ENCODE data around the gene CNNM1. TPM values are rescaled to one million over a fixed set of nuclear protein-coding genes. Genes with fewer than 3 reads are reported as not detected.

CNNM1 gene
- total and polyA plus RNA-seq, 12 donors: 0.01 to 0.24 (median 0.10) TPM; not detected in 4

- Histone ChIP-seq H3K27ac (peak overlapping the region in 1 of 10 donors; percentile 5), H3K27me3 (no peaks in the 10 kb centered on the region), H3K9me3 (no peaks in the 10 kb centered on the region), H3K36me3 (peaks cover 0 to 39% (median 4%) of the 10 kb centered on the region in 9 donors), H3K4me1 (peaks cover 4 to 84% (median 28%) of the 10 kb centered on the region in 9 donors), H3K4me3 (no peak overlapping the region)
- intact Hi-C loops (cut with DNase I): no loop called here
- DNase-seq (no peak), ATAC-seq (no peak)
- TF ChIP-seq CTCF (IDR thresholded peaks at IDR 0.05): no peak
- WGBS, 2 donors: 95 to 100% methylated on average over 1 of the region's 1 CpG
Observed at GRCh38 chr10:99425204-99425603, 96.0 kb downstream of the CNNM1 start.

- Histone ChIP-seq H3K27ac (no peak overlapping the region), H3K27me3 (no peaks in the 10 kb centered on the region), H3K4me1 (peaks cover 0 to 74% (median 22%) of the 10 kb centered on the region in 9 donors), H3K36me3 (peaks cover 0 to 28% (median 0%) of the 10 kb centered on the region in 9 donors), H3K9me3 (no peaks in the 10 kb centered on the region), H3K4me3 (no peak overlapping the region)
- WGBS, 2 donors: 45 to 57% methylated on average over 3 of the region's 3 CpGs
- no peak for TF ChIP-seq CTCF (IDR thresholded peaks at IDR 0.05)
- intact Hi-C loops (cut with DNase I): no loop called here
- DNase-seq (no peak), ATAC-seq (no peak)
Observed at GRCh38 chr10:99426689-99427088, 97.5 kb downstream of the CNNM1 start.

DNA sequence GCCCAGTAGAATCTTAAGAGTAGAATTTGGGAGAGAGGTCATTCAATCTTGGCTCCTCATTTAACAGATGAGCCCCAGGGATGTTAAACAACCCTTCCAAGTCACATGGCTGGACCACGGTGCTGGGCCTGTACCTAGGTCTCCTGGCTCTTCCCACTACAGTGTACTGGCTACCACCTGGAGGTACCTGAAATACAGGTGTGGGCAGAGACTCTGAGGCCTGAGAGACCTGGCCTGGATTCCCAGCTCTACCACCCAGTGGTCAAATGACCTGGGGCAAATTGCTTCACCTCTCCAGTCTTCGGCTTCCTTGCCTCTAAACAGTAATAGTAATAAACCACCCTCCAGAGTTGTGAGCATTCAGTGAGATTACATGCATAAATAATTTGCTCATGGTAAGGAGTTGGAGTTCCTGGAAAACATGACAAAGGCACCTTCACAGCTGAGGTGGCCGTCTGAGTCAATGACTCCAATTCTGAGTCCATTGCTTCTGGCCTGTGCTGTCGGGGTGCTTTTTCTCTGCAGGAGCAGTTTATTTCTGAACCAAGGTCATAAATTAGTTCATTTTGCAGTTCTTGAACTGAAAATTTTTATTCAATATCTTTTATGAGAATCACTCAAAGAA, 98.5 kb downstream of the CNNM1 start:
- Histone ChIP-seq H3K4me1 (peaks cover 0 to 77% (median 30%) of the 10 kb centered on the region in 9 donors), H3K4me3 (peak overlapping the region in 6 of 10 donors; percentile 4 to 96 (median 82)), H3K27ac (peak overlapping the region in 2 of 10 donors; percentile 5 to 16), H3K9me3 (no peaks in the 10 kb centered on the region), H3K36me3 (peaks cover 0 to 28% (median 0%) of the 10 kb centered on the region in 9 donors), H3K27me3 (no peaks in the 10 kb centered on the region)
- ATAC-seq: no peak
- intact Hi-C loops (cut with DNase I): no loop called here
- no peak for DNase-seq
- 65 to 73% methylated on average over 4 of the region's 4 CpGs for WGBS, 2 donors
- TF ChIP-seq CTCF (IDR thresholded peaks at IDR 0.05): no peak

DNA sequence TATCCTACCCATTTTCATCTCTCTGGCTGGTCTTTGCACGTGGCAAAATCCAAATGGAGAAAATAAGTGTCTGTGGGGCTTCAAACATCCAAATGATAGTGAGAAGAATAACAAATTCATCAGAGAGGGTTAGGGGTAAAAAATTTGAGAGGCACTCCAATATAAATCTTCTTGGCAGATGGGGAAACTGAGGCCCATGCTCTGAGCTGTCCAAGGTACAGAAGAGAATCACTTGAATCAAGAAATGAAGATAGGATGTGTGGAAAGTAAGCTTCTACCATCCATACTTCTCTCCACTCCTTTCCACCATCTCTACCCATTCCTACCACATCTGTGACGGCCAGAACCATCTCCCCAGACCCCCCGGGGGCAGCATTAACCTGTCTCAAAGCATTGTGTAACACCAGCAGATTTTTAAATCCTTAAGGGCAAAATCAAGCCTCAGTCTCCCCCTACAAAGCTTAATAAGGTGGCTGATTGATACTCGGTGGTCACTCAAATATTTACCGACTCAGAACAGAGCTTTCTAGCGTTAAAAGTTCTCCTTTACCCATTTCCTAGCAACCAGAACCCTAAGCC, 100.5 kb downstream of the CNNM1 start:
- Histone ChIP-seq H3K4me3 (peak overlapping the region; percentile 68 to 96 (median 86)), H3K36me3 (peaks cover 0 to 23% (median 0%) of the 10 kb centered on the region in 9 donors), H3K27ac (peak overlapping the region; percentile 88 to 99 (median 96)), H3K27me3 (no peaks in the 10 kb centered on the region), H3K4me1 (peaks cover 0 to 78% (median 37%) of the 10 kb centered on the region in 9 donors), H3K9me3 (no peaks in the 10 kb centered on the region)
- ATAC-seq (no peak), DNase-seq (no peak)
- no peak for TF ChIP-seq CTCF (IDR thresholded peaks at IDR 0.05)
- intact Hi-C loops (cut with DNase I): loop anchor here in 8 of 10 donors (2.0 to 10.0 kb wide), 11 partner anchors 35 to 965 kb away; partner anchors contain the start of genes COX15 (in 2 of the 8), CUTC (in 2 of the 8) and SLC25A28 (in 1 of the 8)
- WGBS, 2 donors: 11 to 23% methylated on average over 6 of the region's 6 CpGs
